HL-60 (cell line): ENCODE results near the gene SSRP1.

ENCODE experiments used
- CTCF ChIP-seq: IDR thresholded peaks from one replicate; pipeline ENCODE4 v1.5.1; 2011; ENCODE audit warnings: low read length, control low read depth, inconsistent platforms; ENCODE audit not compliant: insufficient read depth
- POLR2AphosphoS5 ChIP-seq: IDR thresholded peaks from 2 replicates; pipeline ENCODE4 v1.6.1; 2012; ENCODE audit warnings: low read depth

GRCh38 chr11:57283231-57283990 lies 52.3 kb downstream of the SSRP1 start:
- no peak for TF ChIP-seq CTCF
- TF ChIP-seq POLR2AphosphoS5: no peak
